K562 (cell line): ENCODE measurements around the gene ANO9. TPM values are rescaled to one million over a fixed set of nuclear protein-coding genes. Genes with fewer than 3 reads are reported as not detected.

Experiments used
- ATAC-seq: fragments of 200-7000 bp; cut with Tn5 transposase; 3 replicates; pipeline ENCODE4 v1.9.1; 2020; ENCODE audit warnings: moderate library complexity
- BruUV-seq: library from RNA; stranded (reverse); fragments of 400-500 nt; replicated peaks from 2 replicates; lab custom pipeline; 2021; lab: Mats Ljungman, UMichigan
- CTCF ChIA-PET: fragments of 300-600 bp; formaldehyde crosslinking; extraction: SDS; loops from one replicate; lab custom pipeline; 2021; ENCODE audit warnings: low intra/inter-chr PET ratio; lab: Yijun Ruan, JAX
- POLR2A ChIA-PET: fragments of 300-600, 350-650 bp; sonication (Branson Sonifier 250); formaldehyde crosslinking; extraction: SDS; loops from one replicate; lab custom pipeline; 2021; ENCODE audit warnings: antibody characterized with exemption, inconsistent platforms; lab: Yijun Ruan, JAX
- DNase-seq, 4 experiments: peaks; one replicate each; pipeline versions ENCODE4 v3.0.0 to v3.0.0-alpha.2; 2011 to 2018; ENCODE audit warnings: low spot score in 3 of 4, mixed read lengths in 3 of 4; ENCODE audit errors: extremely low read depth in 1 of 4
- FAIRE-seq: peaks from 2 replicates; lab custom pipeline; 2011; peaks lifted over from hg19 to GRCh38; lab: Jason Lieb, UNC
- H2AFZ ChIP-seq: 2 replicates; pipeline ENCODE4 v1.6.0; 2011; ENCODE audit warnings: low read depth, low read length, control low read depth, inconsistent platforms
- H3K27ac ChIP-seq: fragments of 200-600 bp; 3 replicates; pipeline ENCODE4 v1.8.0; 2011; ENCODE audit warnings: low read depth, mild to moderate bottlenecking, control low read depth, inconsistent platforms, low read length, moderate library complexity, mixed read lengths; ENCODE audit errors: extremely low read depth
- H3K27me3 ChIP-seq, 2 experiments: fragments of 300-600 bp in 1 of 2; 2 replicates in 1 of 2; 3 replicates in 1 of 2; pipeline versions ENCODE4 v1.6.0 to v1.8.0; 2011; ENCODE audit warnings: inconsistent platforms in 2 of 2, low read length in 2 of 2, mild to moderate bottlenecking in 1 of 2, mixed read lengths in 1 of 2, moderate library complexity in 1 of 2; ENCODE audit not compliant: control insufficient read depth in 2 of 2, insufficient read depth in 2 of 2
- H3K36me3 ChIP-seq: fragments of 300-600 bp; 3 replicates; pipeline ENCODE4 v1.8.0; 2011; ENCODE audit warnings: mild to moderate bottlenecking, low read length, inconsistent platforms; ENCODE audit not compliant: control insufficient read depth, insufficient read depth
- H3K4me1 ChIP-seq, 2 experiments: fragments of 200-600 bp in 1 of 2; replicated peaks in 1 of 2; 2 replicates in 1 of 2; 3 replicates in 1 of 2; pipeline versions ENCODE4 v1.5.1 to v1.8.0; 2011; ENCODE audit warnings: inconsistent platforms in 2 of 2, low read length in 2 of 2, mild to moderate bottlenecking in 1 of 2, mixed read lengths in 1 of 2, moderate library complexity in 1 of 2; ENCODE audit not compliant: control insufficient read depth in 2 of 2, insufficient read depth in 2 of 2
- H3K4me2 ChIP-seq: 2 replicates; pipeline ENCODE4 v1.6.1; 2011; ENCODE audit warnings: low read length, control low read depth, inconsistent platforms, mixed read lengths; ENCODE audit not compliant: insufficient read depth
- H3K4me3 ChIP-seq: fragments of 200-600 bp; sonication (generic), shearing (Covaris generic); 2 replicates; pipeline ENCODE4 v1.5.1; 2016; ENCODE audit warnings: control low read depth, inconsistent platforms
- H3K79me2 ChIP-seq: fragments of 200-600 bp; 3 replicates; pipeline ENCODE4 v1.8.0; 2011; ENCODE audit warnings: low read length, inconsistent platforms; ENCODE audit not compliant: control insufficient read depth, insufficient read depth
- H3K9ac ChIP-seq, 2 experiments: 2 replicates each; pipeline versions ENCODE4 v1.6.0 to v1.6.1; 2011; ENCODE audit warnings: low read depth in 2 of 2, low read length in 2 of 2, control low read depth in 1 of 2, inconsistent platforms in 1 of 2, mild to moderate bottlenecking in 1 of 2, mixed read lengths in 1 of 2; ENCODE audit not compliant: insufficient read depth in 1 of 2
- H3K9me1 ChIP-seq: one replicate; pipeline ENCODE4 v1.6.0; 2011; ENCODE audit warnings: inconsistent platforms, mild to moderate bottlenecking, low read length, moderate library complexity; ENCODE audit not compliant: control insufficient read depth, insufficient read depth
- H3K9me3 ChIP-seq: replicated peaks from 2 replicates; pipeline ENCODE4 v1.5.1; 2011; ENCODE audit warnings: low read depth, low read length, inconsistent platforms; ENCODE audit not compliant: control insufficient read depth, insufficient read depth
- H4K20me1 ChIP-seq: replicated peaks from 2 replicates; pipeline ENCODE4 v1.6.1; 2011; ENCODE audit warnings: low read length, inconsistent platforms, mixed read lengths; ENCODE audit not compliant: control insufficient read depth, insufficient read depth
- ADNP ChIP-seq: fragments of 200-800 bp; sonication (Bioruptor generic); IDR thresholded peaks from 2 replicates; pipeline ENCODE4 v1.6.1; 2016; ENCODE audit warnings: missing genetic modification characterization, missing compliant biosample characterization
- ATF7 ChIP-seq: fragments of 450-650 bp; IDR thresholded peaks from 2 replicates; pipeline ENCODE4 v1.7.1; 2014; ENCODE audit warnings: mild to moderate bottlenecking, moderate library complexity
- BCOR ChIP-seq: fragments of 450-650 bp; IDR thresholded peaks from 2 replicates; pipeline ENCODE4 v1.6.1; 2016
- CHCHD3 ChIP-seq: fragments of 250-450 bp; sonication (Bioruptor Pico); IDR thresholded peaks from 2 replicates; pipeline ENCODE4 v2.1.2; 2022; ENCODE audit warnings: mild to moderate bottlenecking
- HSF4 ChIP-seq: fragments of 250-450 bp; sonication (Bioruptor Pico); IDR thresholded peaks from 2 replicates; pipeline ENCODE4 v2.1.2; 2022; ENCODE audit warnings: mild to moderate bottlenecking, moderate library complexity, borderline replicate concordance
- KDM1A ChIP-seq, 2 experiments: fragments of 450-650 bp; IDR thresholded peaks; 2 replicates each; pipeline ENCODE4 v1.6.1; 2016; ENCODE audit warnings: mild to moderate bottlenecking in 2 of 2
- POLR2AphosphoS2 ChIP-seq: IDR thresholded peaks from 2 replicates; pipeline ENCODE4 v1.6.1; 2012; ENCODE audit warnings: low read length, improper control_type of control experiment
- RB1 ChIP-seq: fragments of 450-650 bp; IDR thresholded peaks from 2 replicates; pipeline ENCODE4 v1.6.1; 2017; ENCODE audit warnings: low read depth, mild to moderate bottlenecking
- RBM25 ChIP-seq: fragments of 200-400 bp; formaldehyde crosslinking; IDR thresholded peaks from 2 replicates; pipeline ENCODE4 v1.6.1; 2018; ENCODE audit warnings: low read length, low read depth, moderate library complexity; ENCODE audit not compliant: severe bottlenecking
- STAT5B ChIP-seq: fragments of 250-450 bp; sonication (Bioruptor Pico); IDR thresholded peaks from 2 replicates; pipeline ENCODE4 v1.8.0; 2021; ENCODE audit warnings: mild to moderate bottlenecking, inconsistent platforms
- SUPT5H ChIP-seq: fragments of 450-650 bp; IDR thresholded peaks from 2 replicates; pipeline ENCODE4 v1.6.1; 2016
- YBX1 ChIP-seq: fragments of 450-650 bp; IDR thresholded peaks from 2 replicates; pipeline ENCODE4 v1.7.1; 2016; ENCODE audit warnings: mild to moderate bottlenecking
- ZFP36 ChIP-seq: fragments of 150-350 bp; IDR thresholded peaks from 2 replicates; pipeline ENCODE4 v1.6.1; 2018; ENCODE audit warnings: low read length, low read depth; ENCODE audit not compliant: partially characterized antibody
- WGBS: fragments of 100-300 bp; shearing (Covaris generic); methylation state at CpG from one replicate; pipeline ENCODE4 v1.1.6; 2016; ENCODE audit warnings: low coverage, mixed read lengths; ENCODE audit not compliant: insufficient coverage; ENCODE audit errors: missing lambda C conversion rate; 5-methylcytosine and 5-hydroxymethylcytosine counted together
- in situ Hi-C: fragments of 300-500 bp; cut with MboI; formaldehyde crosslinking; loops from 4 replicates; pipeline ENCODE4 v1.15.0; 2018; ENCODE audit warnings: inconsistent platforms, mixed read lengths
- intact Hi-C: fragments of 100-400 bp; cut with micrococcal nuclease; formaldehyde crosslinking; loops from 2 replicates; pipeline ENCODE4 v1.14.2; 2022
- polyA plus RNA-seq, 8 experiments: library from polyadenylated mRNA; depleted of rRNA in 4 of 8; stranded (reverse) in 5 of 8; unstranded in 3 of 8; fragments of >200 nt; fragmentation: Nextera tagmentation in 2 of 8; fragmentation: Illumina TruSeq in 1 of 8; extraction: Ambion mirVana in 2 of 8; extraction: Trizol in 1 of 8; gene quantifications; 2 replicates each; pipeline versions ENCODE4 v1.2.1 to v1.2.3, GENCODE V29; 2011 to 2014; ENCODE audit warnings: inconsistent platforms in 1 of 8, missing spikeins in 1 of 8
- total RNA-seq, 7 experiments: library from RNA; depleted of rRNA in 6 of 7; stranded (reverse); fragments of >200 nt in 6 of 7; fragmentation: Illumina TruSeq in 2 of 7; extraction: Trizol in 2 of 7; gene quantifications; 2 replicates each; pipeline versions ENCODE4 v1.2.1 to v1.2.3, GENCODE V29; 2011 to 2021; ENCODE audit warnings: low replicate concordance in 1 of 7

ANO9 gene
- total and polyA plus RNA-seq, 9 of the 15 experiments (the other 6 are each of a cell fraction or from before 2014, with no cell fraction given) = 0.20 to 14.5 (median 4.5) TPM

DNA sequence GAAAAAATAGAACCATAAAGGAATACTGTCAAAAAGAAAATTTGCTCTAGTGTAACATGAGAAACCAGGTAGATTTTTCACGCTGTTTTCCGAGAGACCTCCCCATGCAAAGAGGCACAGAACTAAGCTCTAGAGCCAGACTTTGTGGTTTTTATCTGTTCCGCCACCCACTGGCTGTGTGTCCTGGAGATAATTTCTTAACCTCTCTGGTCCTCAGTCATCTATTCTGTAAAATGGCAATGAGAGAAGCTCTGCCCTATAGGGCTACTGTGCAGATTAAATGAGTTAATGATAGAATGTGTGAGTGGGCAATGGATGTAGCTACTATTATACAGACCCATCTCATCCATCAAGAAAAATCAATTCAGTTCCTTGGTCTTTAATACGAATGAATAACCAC lies 17.6 kb downstream of the ANO9 start:
- DNase-seq = no peak
- BruUV-seq = no TSS peak
- Histone ChIP-seq H3K4me2 (no peak overlapping the region), H3K36me3 (no peaks in the 10 kb centered on the region), H3K9me1 (no peaks in the 10 kb centered on the region), H4K20me1 (no peaks in the 10 kb centered on the region), H3K9ac (no peak overlapping the region), H3K4me1 (peaks cover 5 to 34% of the 10 kb centered on the region in 2 experiments; a peak in 4 of 5 replicates), H3K79me2 (no peaks in the 10 kb centered on the region), H2AFZ (no peak overlapping the region), H3K27me3 (no peaks in the 10 kb centered on the region), H3K9me3 (0 out of 2 replicates have a peak, but pooled peaks cover 2% of the 10 kb centered on the region), H3K27ac (no peak overlapping the region), H3K4me3 (no peak overlapping the region)
- ChIA-PET POLR2A (no interaction called here), CTCF (no interaction called here)
- ATAC-seq = no peak
- FAIRE-seq = no peak
- in situ Hi-C loops (no loop called here), intact Hi-C loops (no loop called here)
- TF ChIP-seq YBX1 = no peak
- no peak for TF ChIP-seq RB1
- TF ChIP-seq ZFP36 = peak; percentile 37
- TF ChIP-seq CHCHD3 (CRISPR knock-in tag) = no peak
- no peak for TF ChIP-seq HSF4 (CRISPR knock-in tag)
- peak; percentile 93 for TF ChIP-seq RBM25
- no peak for TF ChIP-seq STAT5B (CRISPR knock-in tag)
- no peak for TF ChIP-seq ATF7
- TF ChIP-seq POLR2AphosphoS2 = no peak
- peak; percentile 88 for TF ChIP-seq BCOR
- peak; percentile 56 to 64; a peak in 3 of 4 replicates for TF ChIP-seq KDM1A (IDR thresholded peaks at IDR 0.05)
- TF ChIP-seq ADNP (tag) = 0 out of 2 replicates have a peak, but pooled peaks have one; percentile 54
- TF ChIP-seq SUPT5H = no peak
- 71% methylated on average over 4 of the region's 4 CpGs for WGBS
